Head of caudate nucleus (tissue), 42 donors: ENCODE measurements around the gene DPF1.
A peak's percentile ranks its signal among the peaks of the same experiment; 100 is the strongest.
"Not testable (repeated sequence)": the region's sequence is repeated elsewhere in the genome, so short reads cannot be mapped to it uniquely, and the experiment has no call there.

Source experiments
- DNase-seq, 42 donors: peaks; one replicate each; pipeline versions ENCODE4 v3.0.0 to v3.0.0-alpha.2; 2020 to 2021; ENCODE audit warnings: mixed read lengths in 7 of 42
- intact Hi-C: fragments of 100-400 bp; cut with DNase I; formaldehyde crosslinking; loops from one replicate; pipeline ENCODE4 v1.15.0; 2022

The DPF1 gene

GRCh38 chr19:38252385-38252784, 28.4 kb upstream of the DPF1 start:
- DNase-seq = no peak
- intact Hi-C loops = no loop called here

DNA sequence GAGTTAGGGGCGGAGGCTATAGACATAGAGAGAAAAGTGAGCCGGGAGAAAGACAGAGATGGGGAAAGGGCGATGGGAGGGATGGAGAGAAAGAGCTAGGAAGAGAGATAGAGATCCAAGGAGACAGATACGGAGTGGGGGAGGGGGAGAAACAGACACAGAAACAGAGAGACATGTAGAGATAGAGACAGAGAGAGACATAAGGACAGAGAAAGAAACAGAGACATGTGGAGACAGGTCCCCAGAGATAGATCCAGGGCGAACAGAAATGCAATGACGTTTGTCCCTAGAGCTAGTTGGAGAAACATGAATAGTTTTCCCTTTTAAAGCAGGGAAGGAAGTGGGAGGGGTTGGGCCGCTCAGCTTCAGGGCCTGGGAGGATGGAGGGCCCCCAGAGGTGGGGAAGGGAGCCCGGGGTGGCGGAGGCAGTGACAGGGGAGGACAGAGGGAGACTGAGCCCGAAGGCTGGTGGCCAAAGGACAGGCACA, 27.6 kb upstream of the DPF1 start:
- intact Hi-C loops = no loop called here
- DNase-seq = peak in 9 of 42 donors; percentile 11 to 73 (median 25)

- peak; percentile 34 to 92 (median 81) for DNase-seq
- intact Hi-C loops = no loop called here
These were observed 27.0 kb upstream of the DPF1 start for GRCh38 chr19:38250821-38251563.

DNA sequence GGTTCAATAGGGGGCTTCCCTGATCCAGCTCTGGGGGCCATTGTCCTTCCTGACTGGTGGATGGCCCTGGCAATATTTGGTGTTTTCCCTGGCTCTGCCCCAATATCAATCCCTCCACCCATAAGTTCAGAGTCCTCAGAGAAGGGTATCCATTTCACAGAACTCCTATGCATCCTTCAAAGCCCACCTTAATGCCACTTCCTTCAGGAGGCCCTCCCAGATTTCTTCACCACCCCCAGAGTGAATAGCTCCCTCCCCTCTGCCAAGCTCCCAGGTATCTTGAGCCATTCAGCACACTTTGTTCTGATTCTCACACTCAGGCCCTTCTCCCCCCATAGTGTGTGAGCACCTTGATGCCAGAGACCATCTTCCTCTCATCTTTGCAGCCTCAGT, 26.4 kb upstream of the DPF1 start:
- no peak for DNase-seq
- intact Hi-C loops = no loop called here

- intact Hi-C loops = loop anchor here (5.0 kb wide), 1 partner anchor 84 kb away; no protein-coding TSS in a partner anchor
- no peak for DNase-seq
These were observed 24.4 kb upstream of the DPF1 start for GRCh38 chr19:38248421-38248820.

DNA sequence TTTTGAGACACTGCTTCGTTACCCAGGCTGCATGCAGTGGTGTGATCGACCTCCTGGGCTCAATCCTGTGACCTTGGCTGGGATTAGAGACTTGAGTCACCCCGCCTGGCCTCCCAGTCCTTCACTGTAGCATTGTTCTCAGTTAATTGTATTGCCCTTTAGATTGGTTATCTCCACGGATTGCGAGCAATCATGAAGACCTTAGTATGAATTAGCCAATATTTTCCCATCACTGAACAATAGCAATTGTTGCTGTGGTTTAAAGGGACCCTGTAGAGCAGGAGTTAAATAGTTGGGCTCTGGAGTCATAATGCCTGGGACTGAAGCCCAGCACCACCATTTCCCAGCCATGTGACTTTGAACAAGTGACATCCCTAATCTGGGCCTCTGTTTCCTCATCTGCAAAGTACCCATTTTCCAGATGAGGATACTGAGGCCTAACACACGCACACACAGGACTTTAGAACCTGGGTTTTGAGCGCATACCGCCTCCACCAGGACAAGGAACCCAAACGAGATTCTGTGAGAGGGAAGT, 23.8 kb upstream of the DPF1 start:
- intact Hi-C loops = loop anchor here (5.0 kb wide), 1 partner anchor 84 kb away; no protein-coding TSS in a partner anchor
- DNase-seq = peak in 17 of 42 donors; percentile 33 to 82 (median 60)

DNA sequence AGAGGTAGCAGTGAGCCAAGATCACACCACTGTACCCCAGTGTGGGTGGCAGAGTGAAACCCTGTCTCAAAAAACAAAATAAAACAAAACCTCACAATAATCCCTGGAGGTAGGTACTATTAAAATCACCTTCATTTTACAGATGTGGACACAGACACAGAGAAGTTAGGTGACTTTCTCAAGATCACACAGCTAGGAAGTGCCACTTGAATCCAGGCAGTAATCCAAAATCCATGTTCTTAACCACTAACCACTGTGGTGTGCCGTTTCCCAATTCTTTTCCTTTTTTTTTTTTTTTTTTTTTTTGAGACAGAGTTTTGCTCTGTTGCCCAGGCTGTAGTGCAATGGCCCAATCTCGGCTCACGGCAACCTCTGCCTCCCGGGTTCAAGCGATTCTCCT, 23.1 kb upstream of the DPF1 start:
- no peak for DNase-seq
- intact Hi-C loops = loop anchor here (5.0 kb wide), 1 partner anchor 85 kb away; no protein-coding TSS in a partner anchor

- intact Hi-C loops = loop anchor here (5.0 kb wide), 1 partner anchor 86 kb away; no protein-coding TSS in a partner anchor
These were observed 21.9 kb upstream of the DPF1 start for GRCh38 chr19:38245826-38246498.

GRCh38 chr19:38243279-38243673, 19.3 kb upstream of the DPF1 start:
- no peak for DNase-seq
- intact Hi-C loops = loop anchor here (5.0 kb wide), 1 partner anchor 74 kb away; the partner anchor contains the start of genes KCNK6 and YIF1B

More at GRCh38 chr19:38245826-38246498, 21.9 kb upstream of the DPF1 start:
- peak in 3 of 42 donors; percentile 36 to 70 (median 56) for DNase-seq

DNA sequence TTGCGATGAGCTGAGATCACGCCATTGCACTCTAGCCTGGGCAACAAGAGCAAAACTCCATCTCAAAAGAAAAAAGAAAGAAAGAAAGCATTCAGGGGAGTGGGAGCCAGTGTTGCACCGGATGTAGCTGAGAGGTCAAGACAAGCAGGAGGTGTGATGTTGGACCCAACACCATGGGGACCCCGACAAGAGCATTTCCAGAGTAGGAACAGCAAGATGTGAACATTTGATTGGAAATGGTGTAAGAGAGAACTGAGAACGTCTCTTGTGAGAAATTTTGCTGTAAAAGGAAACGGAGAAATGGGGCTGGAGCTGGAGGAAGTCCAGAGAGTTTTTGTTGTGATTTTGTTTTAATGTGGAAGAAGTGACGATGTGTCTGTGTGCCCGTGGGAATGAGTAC, 15.8 kb upstream of the DPF1 start:
- no peak for DNase-seq
- intact Hi-C loops = loop anchor here (5.0 kb wide), 1 partner anchor 77 kb away; the partner anchor contains the start of genes KCNK6 and YIF1B

DNA sequence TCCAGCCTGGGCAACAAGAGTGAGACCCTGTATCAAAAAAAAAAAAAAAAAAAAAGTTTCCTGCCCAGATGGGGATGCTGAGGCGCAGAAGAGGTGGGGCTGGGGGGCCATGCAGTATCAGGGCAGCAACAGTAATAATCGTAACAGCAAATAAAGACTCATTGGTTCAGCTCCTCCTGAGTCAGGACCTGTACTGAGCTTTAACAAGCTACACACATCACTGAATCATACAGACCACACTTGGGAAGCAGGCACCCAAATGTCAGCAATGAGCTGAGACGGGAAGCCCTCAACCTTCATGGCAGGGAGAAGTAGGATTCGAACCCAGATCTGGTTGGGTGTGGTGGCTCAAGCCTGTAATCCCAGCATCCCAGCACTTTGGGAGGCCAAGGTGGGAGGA, 10.6 kb upstream of the DPF1 start:
- no peak for DNase-seq
- intact Hi-C loops = loop anchor here (5.0 kb wide), 2 partner anchors 98 to 327 kb away; partner anchors contain the start of genes SIPA1L3 and WDR87

DNA sequence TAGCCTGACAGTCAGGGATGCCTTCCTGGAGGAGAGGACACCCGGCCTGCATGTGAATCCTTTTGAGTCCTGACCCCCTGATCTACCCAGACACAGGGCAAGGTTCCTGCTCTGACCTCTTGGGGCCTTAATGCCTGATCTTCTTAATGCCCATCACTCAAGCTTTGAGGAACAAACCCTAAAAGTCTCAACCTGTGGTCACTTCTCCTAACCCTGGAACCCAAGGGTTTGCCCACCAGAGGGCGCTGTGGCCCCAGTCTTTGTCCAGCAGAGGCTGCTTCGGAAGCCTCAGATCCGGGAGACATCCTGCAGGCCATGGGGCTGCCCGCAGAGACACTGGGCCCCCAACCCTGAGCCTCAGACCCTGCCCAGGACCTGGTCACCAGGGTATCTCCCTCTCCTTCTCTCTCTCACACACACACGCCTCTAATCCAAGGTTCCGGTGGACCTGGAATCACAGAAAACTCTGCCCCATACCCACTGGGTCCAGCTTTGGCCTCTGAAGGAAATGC, 9.8 kb upstream of the DPF1 start:
- intact Hi-C loops = loop anchor here (5.0 kb wide), 2 partner anchors 99 to 326 kb away; partner anchors contain the start of genes SIPA1L3 and WDR87
- peak; percentile 45 to 95 (median 86) for DNase-seq

DNA sequence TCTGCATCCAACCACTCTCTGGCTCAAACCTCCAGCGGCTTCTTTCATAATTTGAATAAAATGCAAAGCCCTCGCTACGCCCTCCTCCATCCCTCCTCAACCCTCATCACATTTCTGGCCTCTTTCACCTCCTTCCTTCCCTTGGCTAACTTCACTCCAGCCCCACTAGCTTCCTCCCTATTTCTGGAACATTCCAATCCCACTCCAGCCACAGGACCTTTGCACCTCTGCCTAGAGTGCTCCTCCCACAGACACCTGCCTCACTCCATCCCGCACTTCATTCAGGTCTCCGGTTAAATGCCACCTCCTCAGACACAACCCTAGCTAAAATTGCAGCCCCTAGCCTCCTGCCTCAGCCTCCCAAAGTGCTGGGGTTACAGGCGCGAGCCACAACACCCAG, 7.9 kb upstream of the DPF1 start:
- intact Hi-C loops = loop anchor here (5.0 kb wide), 2 partner anchors 100 to 325 kb away; partner anchors contain the start of genes SIPA1L3 and WDR87
- no peak for DNase-seq

GRCh38 chr19:38230506-38231133, 6.6 kb upstream of the DPF1 start:
- not testable (repeated sequence) for DNase-seq
- intact Hi-C loops = loop anchor here (5.0 kb wide), 2 partner anchors 102 to 323 kb away; partner anchors contain the start of genes SIPA1L3 and WDR87

- intact Hi-C loops = loop anchor here (5.0 kb wide), 3 partner anchors 87 to 322 kb away; partner anchors contain the start of genes SIPA1L3 and WDR87
- DNase-seq = peak; percentile 88 to 99 (median 96)
These were observed 5.6 kb upstream of the DPF1 start for GRCh38 chr19:38229585-38230073.

DNA sequence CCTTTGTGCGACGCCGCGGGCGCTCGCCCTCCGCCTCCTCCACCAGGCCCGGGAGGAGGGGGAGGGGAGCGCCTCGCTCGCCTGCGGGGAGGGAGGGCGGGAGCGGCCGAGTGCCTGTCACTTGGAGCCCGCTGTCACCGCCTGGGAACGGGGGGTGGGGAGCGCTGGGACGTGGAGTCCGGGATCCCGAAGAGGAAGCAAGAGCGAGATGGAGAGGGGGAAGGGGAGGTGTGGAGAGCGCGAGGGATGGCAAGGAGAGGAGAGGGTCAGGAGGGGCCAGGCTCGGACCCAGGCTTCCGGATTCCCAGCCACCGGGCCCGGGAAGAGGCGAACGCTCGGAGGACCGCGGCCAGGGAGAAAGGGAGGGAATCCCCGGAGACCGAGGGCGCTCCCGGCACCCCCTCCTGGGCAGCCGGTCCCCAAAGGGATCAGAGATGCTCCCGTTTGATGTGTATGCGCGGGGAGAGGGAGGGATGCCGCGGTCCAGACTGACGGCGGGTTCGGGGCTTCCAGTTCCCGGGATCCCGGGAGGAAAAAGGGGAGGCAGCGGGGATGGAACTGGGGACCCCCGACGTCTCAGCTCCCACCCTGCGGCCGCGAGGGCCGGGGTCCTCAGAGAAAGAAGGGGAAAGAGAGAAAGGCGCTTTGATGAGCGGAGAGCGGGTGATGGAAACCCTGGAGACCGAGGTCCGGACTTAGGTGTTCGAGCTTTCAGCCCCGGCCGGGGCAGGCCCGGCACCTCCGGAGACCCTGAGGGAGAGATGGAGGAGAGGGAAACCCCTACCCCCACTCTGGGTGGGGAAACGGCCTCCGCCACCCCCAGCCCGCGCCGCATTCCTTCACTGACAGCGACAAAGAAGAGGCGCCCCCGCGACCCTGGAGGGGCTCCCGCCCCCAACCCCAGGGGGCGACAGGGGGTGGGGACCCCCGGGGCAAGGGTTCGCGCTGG, 4.7 kb upstream of the DPF1 start:
- intact Hi-C loops = loop anchor here (5.0 kb wide), 1 partner anchor 86 kb away; no protein-coding TSS in a partner anchor
- DNase-seq = peak in 35 of 42 donors; percentile 41 to 79 (median 60)

- peak in 4 of 42 donors; percentile 19 to 47 (median 37) for DNase-seq
- intact Hi-C loops = loop anchor here (5.0 kb wide), 1 partner anchor 86 kb away; no protein-coding TSS in a partner anchor
These were observed 4.0 kb upstream of the DPF1 start for GRCh38 chr19:38228005-38228377.
